A673 (cell line): ENCODE measurements around the gene POU1F1. TPM values are rescaled to one million over a fixed set of nuclear protein-coding genes. Genes with fewer than 3 reads are reported as not detected.

Experiments
- BruUV-seq: library from RNA; stranded (reverse); fragments of 400-500 nt; replicated peaks from 2 replicates; lab custom pipeline; 2021; lab: Mats Ljungman, UMichigan
- CTCF ChIA-PET: fragments of 300-600 bp; sonication (Branson Sonifier 250); formaldehyde crosslinking; loops from one replicate; lab custom pipeline; 2022; ENCODE audit warnings: antibody characterized with exemption; lab: Charles Lee
- POLR2A ChIA-PET: fragments of 300-600 bp; sonication (Branson Sonifier 250); formaldehyde crosslinking; loops from one replicate; lab custom pipeline; 2022; ENCODE audit warnings: antibody characterized with exemption; ENCODE audit not compliant: low non-redundant PET; lab: Charles Lee
- DNase-seq: peaks from one replicate; pipeline ENCODE4 v3.0.0-alpha.2; 2015; ENCODE audit warnings: low spot score
- H3K27ac ChIP-seq: fragments of 200-600 bp; sonication (generic); 2 replicates; pipeline ENCODE4 v1.5.1; 2016; ENCODE audit warnings: mixed run types, low read depth, mild to moderate bottlenecking, mixed read lengths, antibody characterized with exemption, low read length; ENCODE audit not compliant: poor library complexity, severe bottlenecking
- H3K27me3 ChIP-seq: fragments of 200-600 bp; sonication (generic); replicated peaks from 2 replicates; pipeline ENCODE4 v1.6.1; 2017; ENCODE audit warnings: mixed run types, low read depth, mild to moderate bottlenecking, mixed read lengths, antibody characterized with exemption, low read length; ENCODE audit not compliant: insufficient read depth, poor library complexity
- H3K36me3 ChIP-seq: fragments of 200-600 bp; sonication (generic); 2 replicates; pipeline ENCODE4 v1.6.1; 2016; ENCODE audit warnings: mixed run types, mild to moderate bottlenecking, mixed read lengths, antibody characterized with exemption, low read length; ENCODE audit not compliant: insufficient read depth, poor library complexity, severe bottlenecking
- H3K4me1 ChIP-seq: fragments of 200-600 bp; sonication (generic); 2 replicates; pipeline ENCODE4 v1.6.1; 2017; ENCODE audit warnings: mixed run types, mild to moderate bottlenecking, mixed read lengths, antibody characterized with exemption, low read length; ENCODE audit not compliant: insufficient read depth, poor library complexity, severe bottlenecking
- H3K4me3 ChIP-seq: fragments of 200-600 bp; sonication (generic); 2 replicates; pipeline ENCODE4 v1.5.1; 2016; ENCODE audit warnings: low read depth, mixed run types, mild to moderate bottlenecking, mixed read lengths, low read length; ENCODE audit not compliant: poor library complexity, severe bottlenecking
- H3K9me3 ChIP-seq: fragments of 200-600 bp; sonication (generic); 2 replicates; pipeline ENCODE4 v1.6.1; 2016; ENCODE audit warnings: mixed run types, low read depth, mild to moderate bottlenecking, mixed read lengths, antibody characterized with exemption, low read length; ENCODE audit not compliant: poor library complexity, severe bottlenecking
- CTCF ChIP-seq: fragments of 300-800, 200-600 bp; sonication (generic); conservative IDR thresholded peaks from 2 replicates; pipeline ENCODE4 v1.5.1; 2017; ENCODE audit warnings: low read depth, mild to moderate bottlenecking, antibody characterized with exemption, low read length, moderate library complexity, mixed read lengths
- EZH2 ChIP-seq: fragments of 200-600 bp; sonication (generic); IDR thresholded peaks from 2 replicates; pipeline ENCODE4 v1.6.1; 2017; ENCODE audit warnings: borderline replicate concordance, low read depth, mild to moderate bottlenecking, mixed read lengths, antibody characterized with exemption, low read length; ENCODE audit not compliant: poor library complexity, severe bottlenecking
- intact Hi-C: fragments of 100-400 bp; cut with micrococcal nuclease; formaldehyde crosslinking; loops from one replicate; pipeline ENCODE4 v1.10.0; 2022; ENCODE audit not compliant: unreplicated experiment
- total RNA-seq: library from RNA; stranded (reverse); gene quantifications from 2 replicates; pipeline ENCODE4 v1.2.3, GENCODE V29; 2021

The POU1F1 gene
- total RNA-seq, 1 experiment from 2014 or later, result 47.5 TPM

GRCh38 chr3:87229113-87229512 is 47.3 kb downstream of the POU1F1 start:
- H3K4me3 ChIP-seq, result peak overlapping the region; percentile 79
- TF ChIP-seq EZH2 (no peak), CTCF (no peak)
- no peaks in the 10 kb centered on the region for H3K36me3 ChIP-seq
- intact Hi-C loops, result no loop called here
- H3K27me3 ChIP-seq, result no peaks in the 10 kb centered on the region
- POLR2A ChIA-PET, result no interaction called here
- H3K27ac ChIP-seq, result no peak overlapping the region
- CTCF ChIA-PET, result no interaction called here
- no peaks in the 10 kb centered on the region for H3K9me3 ChIP-seq
- H3K4me1 ChIP-seq, result peaks cover 22% of the 10 kb centered on the region
- no peak for DNase-seq
- BruUV-seq, result no TSS peak

- DNase-seq, result no peak
- H3K36me3 ChIP-seq, result no peaks in the 10 kb centered on the region
- intact Hi-C loops, result no loop called here
- TF ChIP-seq EZH2, result no peak
- no peak for TF ChIP-seq CTCF
- H3K4me1 ChIP-seq, result peaks cover 22% of the 10 kb centered on the region
- H3K27ac ChIP-seq, result no peak overlapping the region
- CTCF ChIA-PET, result no interaction called here
- TSS peak; percentile 39 for BruUV-seq
- POLR2A ChIA-PET, result no interaction called here
- H3K27me3 ChIP-seq, result no peaks in the 10 kb centered on the region
- no peaks in the 10 kb centered on the region for H3K9me3 ChIP-seq
- H3K4me3 ChIP-seq, result peak overlapping the region; percentile 79
Measured at GRCh38 chr3:87228316-87228715, 48.1 kb downstream of the POU1F1 start.

GRCh38 chr3:87227835-87228144 is 48.6 kb downstream of the POU1F1 start:
- TF ChIP-seq CTCF (no peak), EZH2 (no peak)
- intact Hi-C loops, result no loop called here
- H3K4me1 ChIP-seq, result peaks cover 22% of the 10 kb centered on the region
- peak overlapping the region; percentile 76 for H3K27ac ChIP-seq
- H3K9me3 ChIP-seq, result no peaks in the 10 kb centered on the region
- H3K27me3 ChIP-seq, result no peaks in the 10 kb centered on the region
- no peaks in the 10 kb centered on the region for H3K36me3 ChIP-seq
- no TSS peak for BruUV-seq
- ChIA-PET CTCF (no interaction called here), POLR2A (no interaction called here)
- H3K4me3 ChIP-seq, result peak overlapping the region; percentile 79
- DNase-seq, result peak; percentile 15
